GM19239 (cell line): ENCODE results near the gene CCNYL1.
A peak's percentile ranks its signal among the peaks of the same experiment; 100 is the strongest.
"Not testable (repeated sequence)": the region's sequence is repeated elsewhere in the genome, so short reads cannot be mapped to it uniquely, and the experiment has no call there.

Source experiments
- DNase-seq: peaks from one replicate; pipeline ENCODE4 v3.0.0; 2011; ENCODE audit warnings: low spot score; ENCODE audit not compliant: insufficient read length
- FAIRE-seq: peaks from 2 replicates; lab custom pipeline; 2011; peaks lifted over from hg19 to GRCh38; lab: Jason Lieb, UNC

CCNYL1 gene

GRCh38 chr2:207695293-207695692 is 16.1 kb upstream of the CCNYL1 start:
- DNase-seq (no peak), FAIRE-seq (no peak)

GRCh38 chr2:207696911-207697310 is 14.5 kb upstream of the CCNYL1 start:
- not testable (repeated sequence) for DNase-seq, FAIRE-seq

DNA sequence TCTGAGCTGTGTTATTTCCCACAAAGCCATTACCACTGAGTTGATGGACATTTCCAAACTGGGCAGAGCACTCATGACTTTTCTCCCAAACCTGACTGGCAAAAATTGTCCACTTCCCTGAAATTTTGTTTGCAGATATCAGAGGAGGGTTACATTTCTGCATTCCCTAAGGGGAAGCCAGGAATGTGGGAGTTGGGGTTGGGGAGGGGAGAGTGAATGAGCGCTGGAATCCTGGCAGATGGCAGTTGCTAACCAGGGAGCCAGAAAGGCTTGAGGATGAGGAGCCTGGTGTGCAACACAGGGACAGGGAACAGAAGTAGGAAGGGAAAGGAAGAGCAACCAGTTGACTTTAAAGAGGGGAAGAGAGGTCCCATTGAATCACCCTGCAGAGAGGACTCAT is 14.0 kb upstream of the CCNYL1 start:
- no peak for FAIRE-seq

DNA sequence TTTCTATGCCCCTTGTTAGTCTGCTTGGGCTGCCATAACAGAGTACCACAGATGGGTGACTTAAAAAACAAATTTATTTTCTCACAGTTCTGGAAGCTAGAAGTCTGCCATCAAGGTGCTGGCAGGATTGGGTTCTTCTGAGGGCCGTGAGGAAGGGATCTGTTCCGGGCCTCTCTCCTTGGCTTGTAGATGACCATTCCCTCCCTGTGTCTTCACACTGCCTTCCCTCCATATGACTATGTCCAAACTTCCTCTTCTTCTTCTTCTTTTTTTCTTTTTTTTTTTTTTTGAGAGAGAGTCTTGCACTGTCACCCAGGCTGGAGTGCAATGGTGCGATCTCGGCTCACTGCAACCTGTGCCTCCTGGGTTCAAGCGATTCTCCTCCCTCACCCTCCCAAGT is 13.1 kb upstream of the CCNYL1 start:
- DNase-seq = no peak
- no peak for FAIRE-seq

More for the DNA sequence above, 14.0 kb upstream of the CCNYL1 start:
- no peak for DNase-seq

DNA sequence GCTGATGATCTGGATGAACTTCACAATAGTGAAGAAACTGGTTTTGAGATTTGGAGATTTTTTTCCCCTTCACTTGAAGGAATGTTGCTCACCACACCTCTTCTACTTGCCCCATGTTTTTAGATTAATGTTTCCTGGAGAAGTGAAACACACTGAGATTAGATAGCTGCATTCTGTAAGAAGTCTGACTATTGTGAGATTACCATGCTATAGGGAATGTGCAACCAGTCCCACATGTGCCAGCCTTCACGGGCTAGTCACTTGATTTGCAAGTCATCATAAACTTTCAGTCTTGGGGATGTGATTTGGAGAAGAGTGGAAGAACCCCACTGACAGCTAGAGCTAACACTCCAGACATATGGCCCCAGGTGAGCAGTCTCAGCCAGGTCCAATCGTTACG is 7.4 kb upstream of the CCNYL1 start:
- FAIRE-seq (no peak), DNase-seq (no peak)

DNA sequence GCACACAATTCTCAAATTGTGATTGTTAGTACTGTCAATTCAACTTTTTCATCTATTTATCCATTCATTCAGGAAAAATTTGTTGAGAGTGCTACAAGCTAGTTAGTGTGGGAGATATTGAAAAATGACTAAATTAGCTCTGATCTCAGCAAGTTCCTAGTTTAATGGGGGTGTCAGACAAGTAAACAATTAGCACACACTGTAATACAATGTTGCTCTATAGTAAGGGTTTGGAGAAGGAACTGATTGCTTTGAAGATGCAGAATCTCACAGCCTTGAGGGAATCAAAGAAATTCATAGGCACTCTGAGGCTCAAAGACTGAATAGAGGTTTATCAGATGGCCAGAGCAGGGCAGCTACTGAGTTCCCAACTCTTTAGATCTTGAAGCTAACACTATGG is 6.8 kb upstream of the CCNYL1 start:
- DNase-seq (no peak), FAIRE-seq (no peak)

DNA sequence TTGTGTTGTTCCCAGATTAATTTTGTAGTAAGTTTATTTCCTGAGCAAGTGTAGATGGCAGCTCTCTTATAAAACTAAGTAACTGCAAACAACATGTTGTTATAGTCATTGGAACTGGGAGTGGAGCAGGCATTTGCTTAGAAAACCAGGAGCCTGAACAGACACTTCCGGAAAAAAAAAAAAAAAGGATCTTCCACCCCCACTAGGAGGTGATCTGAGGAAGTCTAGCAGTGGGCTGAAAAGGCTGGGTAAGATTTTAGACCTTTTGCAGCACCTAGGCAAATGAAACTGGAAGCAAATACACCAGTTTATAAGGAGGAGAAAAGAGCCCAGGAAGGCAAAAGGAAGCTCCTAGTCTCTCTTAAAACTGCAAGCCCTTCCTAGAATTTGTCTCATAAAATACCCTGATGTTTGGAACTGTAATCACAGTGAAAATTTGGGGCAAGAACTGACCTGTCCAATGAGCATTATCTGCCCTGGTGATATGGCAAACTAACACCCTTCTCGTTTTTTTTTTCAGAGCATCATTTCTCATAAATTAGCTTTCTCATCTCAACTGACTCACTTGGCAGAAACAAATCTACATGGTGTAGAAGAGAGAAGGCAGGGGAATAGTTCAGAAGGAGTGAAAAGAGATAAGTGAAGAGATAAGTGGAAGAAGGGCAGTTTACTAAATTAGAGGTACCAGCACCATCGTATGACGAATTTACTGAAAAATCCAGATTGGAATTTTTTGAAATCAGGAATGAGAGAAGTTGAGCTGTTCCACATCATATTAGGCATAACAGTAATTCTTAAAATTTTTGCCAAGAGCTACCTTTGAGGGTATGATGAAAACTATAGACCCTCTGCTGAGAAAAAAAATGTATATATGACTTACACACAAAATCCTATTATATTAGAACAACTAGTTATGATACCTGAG is 4.2 kb upstream of the CCNYL1 start:
- no peak for FAIRE-seq
- DNase-seq = no peak

- FAIRE-seq (no peak), DNase-seq (peak; percentile 46)
Observed at GRCh38 chr2:207711750-207712530, 500 bp downstream of the CCNYL1 start.

- DNase-seq = no peak
- FAIRE-seq = no peak
Observed at GRCh38 chr2:207716056-207716455, 4.6 kb downstream of the CCNYL1 start.

GRCh38 chr2:207718521-207718920 is 7.1 kb downstream of the CCNYL1 start:
- DNase-seq (no peak), FAIRE-seq (no peak)

GRCh38 chr2:207719008-207719407 is 7.6 kb downstream of the CCNYL1 start:
- DNase-seq = no peak
- no peak for FAIRE-seq

- FAIRE-seq, DNase-seq: not testable (repeated sequence)
Observed at GRCh38 chr2:207719655-207720054, 8.2 kb downstream of the CCNYL1 start.

DNA sequence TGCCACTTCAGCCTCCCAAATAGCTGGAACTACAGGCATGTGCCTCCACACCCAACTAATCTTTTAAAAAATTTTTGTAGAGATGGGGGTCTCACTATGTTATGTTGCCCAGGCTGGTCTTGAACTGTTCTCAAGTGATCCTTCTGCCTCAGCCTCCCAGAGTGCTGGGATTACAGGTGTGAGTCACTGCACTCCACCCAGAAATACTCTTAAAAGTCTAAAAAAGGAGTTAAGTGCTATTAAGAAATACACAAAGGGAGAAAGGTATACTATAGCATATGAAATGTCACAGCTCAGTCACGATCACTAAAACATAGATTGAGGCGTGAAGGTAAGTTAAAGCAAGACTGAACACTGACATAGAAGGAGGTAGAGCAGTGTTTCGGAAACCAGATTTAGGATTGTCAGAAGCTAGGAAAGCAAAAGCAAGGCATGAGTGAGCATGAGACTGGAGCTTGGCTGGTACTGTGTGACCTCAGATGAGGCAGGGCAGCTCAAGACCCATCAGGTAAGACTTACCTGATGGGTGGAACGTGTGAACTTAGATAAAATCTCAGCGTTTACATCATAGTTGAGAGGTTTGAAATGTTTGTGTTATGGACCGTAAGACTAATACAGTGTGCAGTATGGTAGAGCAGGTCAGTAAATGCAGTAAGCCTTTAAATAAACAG is 9.2 kb downstream of the CCNYL1 start:
- FAIRE-seq = no peak
- no peak for DNase-seq

DNA sequence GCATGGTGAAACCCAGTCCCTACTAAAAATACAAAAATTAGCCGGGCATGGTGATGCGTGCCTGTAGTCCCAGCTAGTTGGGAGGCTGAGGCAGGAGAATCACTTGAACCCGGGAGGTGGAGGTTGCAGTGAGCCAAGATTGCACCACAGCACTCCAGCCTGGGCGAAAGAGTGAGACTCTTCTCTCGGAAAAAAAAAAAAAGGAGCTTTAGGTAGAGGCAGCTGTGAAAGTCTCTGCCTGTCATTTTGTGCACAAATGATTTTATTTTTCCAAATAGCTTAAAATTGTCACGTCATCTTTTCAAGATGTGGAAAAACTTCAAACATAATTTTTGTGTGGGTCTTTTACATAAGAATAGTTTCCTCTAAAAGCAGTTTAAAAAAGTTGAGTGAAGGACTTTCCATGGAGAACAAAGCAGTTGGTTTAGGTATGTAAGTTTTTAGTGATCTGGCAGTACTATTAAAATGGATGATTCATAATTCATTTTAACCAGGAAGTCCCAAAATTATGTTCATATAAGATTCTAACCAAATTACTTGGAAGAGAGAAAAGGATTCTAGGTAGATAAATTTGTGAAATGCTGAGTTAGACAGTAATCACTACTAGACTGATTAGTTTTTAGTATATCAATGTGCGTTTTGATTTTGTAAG is 11.5 kb downstream of the CCNYL1 start:
- DNase-seq = no peak
- FAIRE-seq = peak; percentile 42

DNA sequence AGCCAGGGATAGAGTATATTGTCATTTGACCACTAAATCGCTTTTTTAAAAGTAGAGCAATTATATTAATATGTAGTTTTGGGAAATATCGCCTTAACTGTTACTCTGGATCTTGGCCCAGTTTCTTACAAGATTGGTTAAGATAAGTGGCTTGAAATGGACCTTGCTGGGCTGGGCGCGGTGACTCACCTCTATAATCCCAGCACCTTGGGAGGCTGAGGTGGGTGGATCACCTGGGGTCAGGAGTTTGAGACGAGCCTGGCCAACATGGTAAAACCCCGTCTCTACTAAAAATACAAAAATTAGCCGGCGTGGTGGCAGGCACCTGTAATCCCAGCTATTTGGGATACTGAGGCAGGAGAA is 12.0 kb downstream of the CCNYL1 start:
- FAIRE-seq = peak; percentile 8
- DNase-seq = not testable (repeated sequence)

DNA sequence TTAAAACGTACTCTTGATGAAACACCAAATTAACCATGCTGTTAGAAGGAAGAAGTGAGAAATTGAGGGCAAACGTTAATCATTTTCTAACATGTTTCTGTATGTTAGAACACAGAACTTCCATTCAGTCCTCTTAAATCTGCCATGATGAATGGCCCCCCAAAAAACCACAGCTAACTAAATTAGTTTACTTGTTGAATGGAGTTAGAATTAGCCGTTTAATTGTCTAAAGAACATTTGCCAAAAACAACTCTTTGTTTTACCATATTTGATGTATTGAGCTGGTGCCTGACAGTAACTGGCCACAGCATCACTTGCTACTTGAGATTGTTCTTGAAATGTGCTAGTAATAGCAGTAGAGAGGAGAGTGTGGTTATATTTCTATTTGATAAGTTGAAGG is 12.7 kb downstream of the CCNYL1 start:
- peak; percentile 78 for FAIRE-seq
- DNase-seq = no peak

DNA sequence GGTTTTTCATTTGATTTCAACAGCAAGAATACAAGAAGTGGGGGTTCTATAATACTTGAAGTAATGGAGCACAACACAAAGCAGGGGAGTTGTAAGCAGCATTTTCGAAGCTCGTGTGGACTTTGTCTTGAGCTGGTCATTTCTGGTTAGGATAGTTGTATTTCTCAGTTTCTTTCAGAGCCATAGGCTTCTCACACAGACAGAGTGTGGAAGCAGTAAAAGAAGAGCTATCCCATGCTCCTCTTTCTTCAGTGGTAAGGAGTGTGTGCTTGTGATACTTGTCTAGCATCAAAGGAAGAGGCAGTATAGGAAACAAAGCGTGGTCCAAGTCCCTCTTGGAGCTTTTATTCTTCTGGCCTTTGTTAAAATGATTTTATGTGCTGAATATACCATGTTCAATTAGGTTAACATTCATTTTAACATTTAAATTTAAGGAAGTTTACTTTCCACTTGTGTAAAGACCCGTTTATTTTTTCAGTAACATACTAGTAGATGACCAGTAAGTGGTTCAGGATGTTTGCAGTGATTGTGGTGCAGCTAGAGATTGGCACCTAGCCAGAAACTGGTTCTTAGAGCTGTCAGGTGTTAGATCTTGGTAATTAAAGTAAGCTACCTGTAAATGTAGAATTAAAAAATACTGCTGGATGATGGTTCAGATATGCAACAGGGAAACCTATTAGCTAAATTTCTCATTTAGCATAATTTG is 14.6 kb downstream of the CCNYL1 start:
- DNase-seq (no peak), FAIRE-seq (peak; percentile 31)

- FAIRE-seq = peak; percentile 33
- no peak for DNase-seq
Observed at GRCh38 chr2:207727261-207727660, 15.8 kb downstream of the CCNYL1 start.

GRCh38 chr2:207729465-207729998 is 18.1 kb downstream of the CCNYL1 start:
- DNase-seq (no peak), FAIRE-seq (no peak)
